ENCODE measurements around the gene PSMD8. TPM values are rescaled to one million over a fixed set of nuclear protein-coding genes. Genes with fewer than 3 reads are reported as not detected.

The PSMD8 gene
- total RNA-seq, 1 donor from 2014 or later: 215 TPM

DNA sequence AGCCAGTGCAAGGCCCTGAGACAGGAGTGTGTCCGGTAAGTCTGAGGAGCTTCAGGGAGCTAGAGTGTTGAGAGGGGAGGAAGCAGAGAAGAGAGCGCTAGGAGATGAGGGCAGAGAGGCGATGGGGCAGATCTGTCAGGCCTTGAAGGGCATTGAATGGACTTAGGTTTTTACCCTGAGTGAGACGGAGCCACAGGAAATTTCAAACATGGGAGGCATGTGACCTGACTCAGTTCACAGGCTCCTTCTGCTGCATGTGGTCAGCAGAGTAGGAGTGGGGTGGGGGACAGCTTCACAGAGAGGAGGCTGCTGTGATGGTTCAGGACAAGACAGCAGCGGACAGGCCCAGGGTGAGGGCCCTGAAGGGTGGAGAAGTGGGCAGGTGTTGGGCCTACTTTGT is 26.0 kb downstream of the PSMD8 start:
- TF ChIP-seq EZH2 (IDR thresholded peaks at IDR 0.05; ENCODE audit: insufficient read depth, low read length): no peak
- TF ChIP-seq, protein P1, sequence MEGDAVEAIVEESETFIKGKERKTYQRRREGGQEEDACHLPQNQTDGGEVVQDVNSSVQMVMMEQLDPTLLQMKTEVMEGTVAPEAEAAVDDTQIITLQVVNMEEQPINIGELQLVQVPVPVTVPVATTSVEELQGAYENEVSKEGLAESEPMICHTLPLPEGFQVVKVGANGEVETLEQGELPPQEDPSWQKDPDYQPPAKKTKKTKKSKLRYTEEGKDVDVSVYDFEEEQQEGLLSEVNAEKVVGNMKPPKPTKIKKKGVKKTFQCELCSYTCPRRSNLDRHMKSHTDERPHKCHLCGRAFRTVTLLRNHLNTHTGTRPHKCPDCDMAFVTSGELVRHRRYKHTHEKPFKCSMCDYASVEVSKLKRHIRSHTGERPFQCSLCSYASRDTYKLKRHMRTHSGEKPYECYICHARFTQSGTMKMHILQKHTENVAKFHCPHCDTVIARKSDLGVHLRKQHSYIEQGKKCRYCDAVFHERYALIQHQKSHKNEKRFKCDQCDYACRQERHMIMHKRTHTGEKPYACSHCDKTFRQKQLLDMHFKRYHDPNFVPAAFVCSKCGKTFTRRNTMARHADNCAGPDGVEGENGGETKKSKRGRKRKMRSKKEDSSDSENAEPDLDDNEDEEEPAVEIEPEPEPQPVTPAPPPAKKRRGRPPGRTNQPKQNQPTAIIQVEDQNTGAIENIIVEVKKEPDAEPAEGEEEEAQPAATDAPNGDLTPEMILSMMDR (IDR thresholded peaks at IDR 0.05; ENCODE audit: insufficient read depth, low read depth, low read length): no peak
- H3K9me3 ChIP-seq (ENCODE audit: insufficient read depth, low read depth, low read length): no peaks in the 10 kb centered on the region
- no peak overlapping the region for H3K27ac ChIP-seq (ENCODE audit: low read depth, low read length)
- FAIRE-seq: no peak
- H4K20me1 ChIP-seq (ENCODE audit: insufficient read depth, low read length): peaks cover 16% of the 10 kb centered on the region
- H3K4me3 ChIP-seq (ENCODE audit: insufficient read depth, low read depth, low read length): no peak overlapping the region
- H3K9ac ChIP-seq (ENCODE audit: low read length): no peak overlapping the region
- H3K27me3 ChIP-seq (ENCODE audit: insufficient read depth, low read length): no peaks in the 10 kb centered on the region
- peaks cover 8% of the 10 kb centered on the region for H3K79me2 ChIP-seq (ENCODE audit: insufficient read depth, low read length)
- H3K4me3 Mint-ChIP-seq (ENCODE audit: unreplicated experiment): no peak overlapping the region
- peaks cover 3% of the 10 kb centered on the region for H3K9me3 Mint-ChIP-seq (ENCODE audit: unreplicated experiment)
- no peak for DNase-seq (ENCODE audit: low read depth)
- peaks cover 10% of the 10 kb centered on the region for H3K36me3 Mint-ChIP-seq (ENCODE audit: low read depth, unreplicated experiment)
- peak overlapping the region; percentile 95 for H3K27ac Mint-ChIP-seq (ENCODE audit: unreplicated experiment)
- peaks cover 7% of the 10 kb centered on the region for H3K27me3 Mint-ChIP-seq (ENCODE audit: low read depth, unreplicated experiment)
- H2AFZ ChIP-seq (ENCODE audit: low read depth, low read length): no peak overlapping the region
- peaks cover 16% of the 10 kb centered on the region for H3K4me1 Mint-ChIP-seq (ENCODE audit: low read depth, unreplicated experiment)
- H3K36me3 ChIP-seq (ENCODE audit: insufficient read depth, low read length): no peaks in the 10 kb centered on the region
- no peak overlapping the region for H3K4me2 ChIP-seq (ENCODE audit: low read length)
- H3K4me1 ChIP-seq (ENCODE audit: insufficient read depth, low read length): peaks cover 4% of the 10 kb centered on the region

DNA sequence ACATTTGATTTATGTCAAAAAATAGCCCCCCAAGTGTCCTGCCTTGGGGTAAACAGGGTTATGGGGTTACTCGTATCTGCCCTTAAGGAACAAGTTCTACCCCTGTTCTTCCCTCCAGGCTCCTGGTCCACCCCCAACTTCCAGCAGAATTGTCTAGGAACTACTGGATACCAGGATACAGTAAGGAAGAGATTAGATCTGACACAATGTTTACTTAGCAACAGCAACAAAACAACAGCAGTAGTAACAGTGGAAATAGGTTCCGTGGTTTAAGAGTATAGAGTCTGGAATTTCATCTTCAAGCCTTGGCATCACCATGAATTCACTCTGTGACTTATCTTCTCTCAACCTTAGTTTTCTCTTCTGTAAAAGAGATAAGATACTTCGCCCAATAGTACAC is 26.8 kb downstream of the PSMD8 start:
- Mint-ChIP-seq H3K27ac (ENCODE audit: unreplicated experiment) (peak overlapping the region; percentile 19), H3K9me3 (ENCODE audit: unreplicated experiment) (peaks cover 3% of the 10 kb centered on the region), H3K27me3 (ENCODE audit: low read depth, unreplicated experiment) (peaks cover 7% of the 10 kb centered on the region), H3K36me3 (ENCODE audit: low read depth, unreplicated experiment) (peaks cover 12% of the 10 kb centered on the region), H3K4me3 (ENCODE audit: unreplicated experiment) (peak overlapping the region; percentile 27), H3K4me1 (ENCODE audit: low read depth, unreplicated experiment) (peaks cover 16% of the 10 kb centered on the region)
- DNase-seq (ENCODE audit: low read depth): peak; percentile 46
- no peak for FAIRE-seq
- H3K36me3 ChIP-seq (ENCODE audit: insufficient read depth, low read length): no peaks in the 10 kb centered on the region
- H2AFZ ChIP-seq (ENCODE audit: low read depth, low read length): no peak overlapping the region
- H3K9me3 ChIP-seq (ENCODE audit: insufficient read depth, low read depth, low read length): no peaks in the 10 kb centered on the region
- peaks cover 15% of the 10 kb centered on the region for H4K20me1 ChIP-seq (ENCODE audit: insufficient read depth, low read length)
- H3K4me3 ChIP-seq (ENCODE audit: insufficient read depth, low read depth, low read length): no peak overlapping the region
- H3K4me1 ChIP-seq (ENCODE audit: insufficient read depth, low read length): peaks cover 4% of the 10 kb centered on the region
- no peak overlapping the region for H3K4me2 ChIP-seq (ENCODE audit: low read length)
- no peaks in the 10 kb centered on the region for H3K27me3 ChIP-seq (ENCODE audit: insufficient read depth, low read length)
- no peak overlapping the region for H3K9ac ChIP-seq (ENCODE audit: low read length)
- H3K27ac ChIP-seq (ENCODE audit: low read depth, low read length): no peak overlapping the region
- peaks cover 8% of the 10 kb centered on the region for H3K79me2 ChIP-seq (ENCODE audit: insufficient read depth, low read length)
- TF ChIP-seq, protein P1 (IDR thresholded peaks at IDR 0.05; ENCODE audit: insufficient read depth, low read depth, low read length): no peak
- no peak for TF ChIP-seq EZH2 (IDR thresholded peaks at IDR 0.05; ENCODE audit: insufficient read depth, low read length)

DNA sequence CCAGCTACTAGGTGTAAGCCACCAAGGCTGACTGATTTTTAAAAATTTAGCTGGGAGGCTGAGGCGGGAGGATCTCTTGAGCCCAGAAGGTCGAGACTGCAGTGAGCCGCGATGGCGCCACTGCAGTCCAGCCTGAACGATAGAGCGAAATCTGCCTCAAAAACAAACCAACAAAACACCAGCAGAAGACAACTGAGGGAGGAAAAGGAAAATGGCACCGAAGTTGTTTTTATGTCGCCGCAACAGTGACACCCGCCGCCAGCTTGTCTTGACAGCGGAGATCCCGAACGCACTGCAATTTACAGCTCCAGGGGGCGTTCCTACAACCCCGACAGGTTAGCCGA is 28.2 kb downstream of the PSMD8 start:
- peak overlapping the region; percentile 57 for H3K9ac ChIP-seq (ENCODE audit: low read length)
- peak overlapping the region; percentile 98 for H3K4me2 ChIP-seq (ENCODE audit: low read length)
- no peak overlapping the region for H3K27ac ChIP-seq (ENCODE audit: low read depth, low read length)
- H3K27me3 ChIP-seq (ENCODE audit: insufficient read depth, low read length): no peaks in the 10 kb centered on the region
- no peaks in the 10 kb centered on the region for H3K36me3 ChIP-seq (ENCODE audit: insufficient read depth, low read length)
- H3K4me3 Mint-ChIP-seq (ENCODE audit: unreplicated experiment): peak overlapping the region; percentile 77
- H3K4me1 ChIP-seq (ENCODE audit: insufficient read depth, low read length): peaks cover 4% of the 10 kb centered on the region
- peak overlapping the region; percentile 76 for H2AFZ ChIP-seq (ENCODE audit: low read depth, low read length)
- H3K4me1 Mint-ChIP-seq (ENCODE audit: low read depth, unreplicated experiment): peaks cover 16% of the 10 kb centered on the region
- H3K9me3 Mint-ChIP-seq (ENCODE audit: unreplicated experiment): no peaks in the 10 kb centered on the region
- TF ChIP-seq EZH2 (IDR thresholded peaks at IDR 0.05; ENCODE audit: insufficient read depth, low read length): no peak
- TF ChIP-seq, protein P1 (IDR thresholded peaks at IDR 0.05; ENCODE audit: insufficient read depth, low read depth, low read length): no peak
- H4K20me1 ChIP-seq (ENCODE audit: insufficient read depth, low read length): peaks cover 3% of the 10 kb centered on the region
- FAIRE-seq (no peak), DNase-seq (ENCODE audit: low read depth) (no peak)
- H3K9me3 ChIP-seq (ENCODE audit: insufficient read depth, low read depth, low read length): no peaks in the 10 kb centered on the region
- peaks cover 8% of the 10 kb centered on the region for H3K79me2 ChIP-seq (ENCODE audit: insufficient read depth, low read length)
- H3K36me3 Mint-ChIP-seq (ENCODE audit: low read depth, unreplicated experiment): peaks cover 6% of the 10 kb centered on the region
- no peak overlapping the region for H3K27ac Mint-ChIP-seq (ENCODE audit: unreplicated experiment)
- peak overlapping the region; percentile 56 for H3K4me3 ChIP-seq (ENCODE audit: insufficient read depth, low read depth, low read length)
- H3K27me3 Mint-ChIP-seq (ENCODE audit: low read depth, unreplicated experiment): no peaks in the 10 kb centered on the region

All from astrocyte (in vitro differentiated cells and primary cell).